K562 (cell line): ENCODE results near the gene RPS8.

ENCODE experiments used
- CEBPG ChIP-seq, 3 experiments: fragments of 200-800 bp in 1 of 3; sonication (Bioruptor generic) in 1 of 3; sonication (generic) in 1 of 3; formaldehyde crosslinking in 1 of 3; IDR thresholded peaks in 2 of 3; conservative IDR thresholded peaks in 1 of 3; 2 replicates each; pipeline versions ENCODE4 v1.6.1 to v1.8.0; 2016 to 2022; ENCODE audit warnings: missing compliant biosample characterization in 2 of 3, missing genetic modification characterization in 2 of 3, mild to moderate bottlenecking in 1 of 3, missing genetic modification reagents in 1 of 3
- CHD4 ChIP-seq: fragments of 200-600 bp; sonication (generic); IDR thresholded peaks from 3 replicates; pipeline ENCODE4 v1.6.1; 2012; ENCODE audit warnings: low read depth, mild to moderate bottlenecking, mixed read lengths, low read length, inconsistent platforms; ENCODE audit not compliant: insufficient read depth, insufficient replicate concordance, poor library complexity, severe bottlenecking
- CTCF ChIP-seq, 3 experiments: IDR thresholded peaks in 2 of 3; conservative IDR thresholded peaks in 1 of 3; 2 replicates each; pipeline ENCODE4 v1.5.1; 2011 to 2012; ENCODE audit warnings: low read length in 3 of 3, mild to moderate bottlenecking in 3 of 3, control low read depth in 2 of 3, improper control_type of control experiment in 1 of 3, inconsistent platforms in 1 of 3, low read depth in 1 of 3, mixed read lengths in 1 of 3, moderate library complexity in 1 of 3; ENCODE audit not compliant: insufficient read depth in 2 of 3
- E2F6 ChIP-seq, 2 experiments: IDR thresholded peaks; 2 replicates each; pipeline ENCODE4 v1.6.1; 2011; ENCODE audit warnings: borderline replicate concordance in 1 of 2, control low read depth in 1 of 2, low read depth in 1 of 2, low read length in 1 of 2, mild to moderate bottlenecking in 1 of 2, mixed read lengths in 1 of 2, moderate library complexity in 1 of 2; ENCODE audit not compliant: insufficient read depth in 1 of 2, insufficient read length in 1 of 2, poor library complexity in 1 of 2, severe bottlenecking in 1 of 2; ENCODE audit errors: extremely low read depth in 1 of 2
- EP300 ChIP-seq: IDR thresholded peaks from 2 replicates; pipeline ENCODE4 v1.6.1; 2012; ENCODE audit warnings: low read length, improper control_type of control experiment
- KAT8 ChIP-seq: fragments of 450-650 bp; IDR thresholded peaks from 2 replicates; pipeline ENCODE4 v1.6.1; 2016; ENCODE audit warnings: low read depth, mild to moderate bottlenecking
- KLF10 ChIP-seq: fragments of 250-450 bp; sonication (Bioruptor Pico); IDR thresholded peaks from 2 replicates; pipeline ENCODE4 v1.6.1; 2021; ENCODE audit warnings: matching md5 sums
- L3MBTL2 ChIP-seq: fragments of 450-650 bp; IDR thresholded peaks from 2 replicates; pipeline ENCODE4 v1.6.1; 2016; ENCODE audit warnings: mild to moderate bottlenecking, moderate library complexity
- SMARCA4 ChIP-seq: fragments of 450-650 bp; IDR thresholded peaks from 2 replicates; pipeline ENCODE4 v1.6.1; 2016
- TCF7L2 ChIP-seq: fragments of 150-350 bp; IDR thresholded peaks from 2 replicates; pipeline ENCODE4 v1.6.1; 2016; ENCODE audit warnings: low read depth, mild to moderate bottlenecking, low read length, moderate library complexity
- ZNF24 ChIP-seq: fragments of 450-650 bp; IDR thresholded peaks from 2 replicates; pipeline ENCODE4 v1.6.1; 2016
- TF ChIP-seq, protein P1 (sequence below): sonication (generic); formaldehyde crosslinking; IDR thresholded peaks from 2 replicates; pipeline ENCODE4 v1.8.1; 2022; ENCODE audit warnings: missing genetic modification reagents
- TF ChIP-seq, protein P2 (sequence below): sonication (generic); formaldehyde crosslinking; IDR thresholded peaks from 2 replicates; pipeline ENCODE4 v1.5.0; 2020; ENCODE audit warnings: missing genetic modification reagents

DNA sequence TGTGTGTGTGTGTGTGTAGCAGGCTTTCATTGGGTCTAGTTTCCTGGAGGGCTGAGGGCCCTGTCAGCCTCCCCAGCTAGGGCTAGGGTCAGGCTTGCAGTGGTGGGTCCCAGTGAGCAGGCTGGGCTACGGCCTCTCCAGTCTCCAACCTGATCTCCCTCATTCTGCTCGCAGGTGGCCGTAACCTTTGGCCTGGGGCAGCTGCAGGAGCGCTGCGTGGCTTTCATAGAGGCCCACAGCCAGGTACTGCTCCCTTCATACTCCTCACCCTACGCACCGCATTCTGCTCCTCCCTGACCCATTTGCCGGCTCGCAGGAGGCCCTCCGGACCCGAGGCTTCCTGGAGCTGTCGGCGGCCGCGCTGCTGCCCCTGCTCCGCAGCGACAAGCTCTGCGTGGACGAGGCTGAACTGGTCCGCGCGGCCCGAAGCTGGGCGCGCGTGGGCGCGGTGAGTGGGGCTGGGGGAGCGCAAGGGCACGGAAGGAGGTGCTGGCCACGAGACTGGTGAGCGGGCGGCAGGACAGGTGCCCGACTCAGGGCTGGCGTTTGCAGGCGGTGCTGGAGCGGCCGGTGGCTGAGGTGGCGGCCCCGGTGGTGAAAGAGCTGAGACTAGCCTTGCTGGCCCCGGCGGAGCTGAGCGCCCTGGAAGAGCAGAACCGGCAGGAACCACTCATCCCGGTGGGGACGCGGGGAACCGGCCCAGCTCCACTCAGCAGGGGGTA lies 37.6 kb downstream of the RPS8 start:
- no peak for TF ChIP-seq E2F6 (IDR thresholded peaks at IDR 0.05; ENCODE audit: borderline replicate concordance in 1 of 2, extremely low read depth in 1 of 2, insufficient read depth in 1 of 2, insufficient read length in 1 of 2, low read depth in 1 of 2, low read length in 1 of 2, poor library complexity in 1 of 2, severe bottlenecking in 1 of 2)
- no peak for TF ChIP-seq KAT8
- no peak for TF ChIP-seq CTCF (IDR thresholded peaks at IDR 0.05 in 2 of 3, conservative IDR thresholded peaks at IDR 0.05 in 1 of 3; ENCODE audit: insufficient read depth in 2 of 3, low read depth in 1 of 3, low read length in 3 of 3)
- no peak for TF ChIP-seq KLF10 (CRISPR knock-in tag)
- no peak for TF ChIP-seq ZNF24
- TF ChIP-seq EP300 = no peak
- no peak for TF ChIP-seq SMARCA4
- no peak for TF ChIP-seq CHD4
- TF ChIP-seq CEBPG (CRISPR knock-in tag; IDR thresholded peaks at IDR 0.05) = no peak
- TF ChIP-seq CEBPG (tag; conservative IDR thresholded peaks at IDR 0.05 in 1 of 2, IDR thresholded peaks at IDR 0.05 in 1 of 2) = no peak
- TF ChIP-seq, protein P1, sequence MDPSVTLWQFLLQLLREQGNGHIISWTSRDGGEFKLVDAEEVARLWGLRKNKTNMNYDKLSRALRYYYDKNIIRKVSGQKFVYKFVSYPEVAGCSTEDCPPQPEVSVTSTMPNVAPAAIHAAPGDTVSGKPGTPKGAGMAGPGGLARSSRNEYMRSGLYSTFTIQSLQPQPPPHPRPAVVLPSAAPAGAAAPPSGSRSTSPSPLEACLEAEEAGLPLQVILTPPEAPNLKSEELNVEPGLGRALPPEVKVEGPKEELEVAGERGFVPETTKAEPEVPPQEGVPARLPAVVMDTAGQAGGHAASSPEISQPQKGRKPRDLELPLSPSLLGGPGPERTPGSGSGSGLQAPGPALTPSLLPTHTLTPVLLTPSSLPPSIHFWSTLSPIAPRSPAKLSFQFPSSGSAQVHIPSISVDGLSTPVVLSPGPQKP = no peak
- TF ChIP-seq, protein P2, sequence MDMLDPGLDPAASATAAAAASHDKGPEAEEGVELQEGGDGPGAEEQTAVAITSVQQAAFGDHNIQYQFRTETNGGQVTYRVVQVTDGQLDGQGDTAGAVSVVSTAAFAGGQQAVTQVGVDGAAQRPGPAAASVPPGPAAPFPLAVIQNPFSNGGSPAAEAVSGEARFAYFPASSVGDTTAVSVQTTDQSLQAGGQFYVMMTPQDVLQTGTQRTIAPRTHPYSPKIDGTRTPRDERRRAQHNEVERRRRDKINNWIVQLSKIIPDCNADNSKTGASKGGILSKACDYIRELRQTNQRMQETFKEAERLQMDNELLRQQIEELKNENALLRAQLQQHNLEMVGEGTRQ = no peak
- TF ChIP-seq TCF7L2 = no peak
- no peak for TF ChIP-seq L3MBTL2
